WTC11 (cell line): ENCODE data around the gene CDIP1. TPM values are rescaled to one million over a fixed set of nuclear protein-coding genes. Genes with fewer than 3 reads are reported as not detected.

Source experiments
- ATAC-seq: fragments of 200-7000 bp; cut with Tn5 transposase; 2 replicates; pipeline ENCODE4 v1.10.0; 2021; ENCODE audit warnings: mild to moderate bottlenecking, moderate library complexity
- CTCF ChIA-PET: fragments of 300-600 bp; sonication (Branson Sonifier 250); formaldehyde crosslinking; loops from one replicate; lab custom pipeline; 2021; ENCODE audit warnings: antibody characterized with exemption; lab: Charles Lee
- POLR2A ChIA-PET: fragments of 350-600 bp; sonication (Branson Sonifier 250); formaldehyde crosslinking; loops from one replicate; lab custom pipeline; 2021; ENCODE audit warnings: antibody characterized with exemption; lab: Charles Lee
- DNase-seq: peaks from one replicate; pipeline ENCODE4 v3.0.0; 2021; ENCODE audit warnings: low spot score
- H3K27ac Mint-ChIP-seq: 2 replicates; pipeline ENCODE4 v1.8.0; 2021; ENCODE audit warnings: mixed read lengths
- H3K27me3 Mint-ChIP-seq: 2 replicates; pipeline ENCODE4 v1.8.0; 2021; ENCODE audit warnings: low read depth, mild to moderate bottlenecking, moderate library complexity, mixed read lengths
- H3K36me3 Mint-ChIP-seq: 2 replicates; pipeline ENCODE4 v1.8.0; 2021; ENCODE audit warnings: mixed read lengths
- H3K4me1 Mint-ChIP-seq: 2 replicates; pipeline ENCODE4 v1.8.0; 2022; ENCODE audit warnings: mixed read lengths
- H3K4me3 Mint-ChIP-seq: 2 replicates; pipeline ENCODE4 v1.8.0; 2021; ENCODE audit warnings: mild to moderate bottlenecking, moderate library complexity, mixed read lengths
- H3K9me3 Mint-ChIP-seq: 2 replicates; pipeline ENCODE4 v1.8.0; 2021; ENCODE audit warnings: mixed read lengths
- FOXP1 ChIP-seq: sonication (generic); formaldehyde crosslinking; IDR thresholded peaks from 2 replicates; pipeline ENCODE4 v1.8.0; 2022; ENCODE audit warnings: missing genetic modification reagents, mild to moderate bottlenecking, moderate library complexity, borderline replicate concordance
- GTF2I ChIP-seq: fragments of 250-450 bp; sonication (Bioruptor Pico); conservative IDR thresholded peaks from 2 replicates; pipeline ENCODE4 v1.4.0; 2021; ENCODE audit warnings: mild to moderate bottlenecking
- HMGA2 ChIP-seq: fragments of 250-450 bp; sonication (Bioruptor Pico); IDR thresholded peaks from 2 replicates; pipeline ENCODE4 v1.4.0; 2021; ENCODE audit warnings: mild to moderate bottlenecking, moderate library complexity
- MXD4 ChIP-seq: fragments of 250-450 bp; sonication (Bioruptor Pico); IDR thresholded peaks from 2 replicates; pipeline ENCODE4 v1.8.0; 2021; ENCODE audit warnings: mild to moderate bottlenecking, moderate library complexity, borderline replicate concordance
- NFE2L1 ChIP-seq: sonication (generic); formaldehyde crosslinking; IDR thresholded peaks from 2 replicates; pipeline ENCODE4 v1.8.1; 2023; ENCODE audit warnings: missing genetic modification reagents
- OVOL2 ChIP-seq: fragments of 250-450 bp; sonication (Bioruptor Pico); IDR thresholded peaks from 2 replicates; pipeline ENCODE4 v1.9.0; 2021; ENCODE audit warnings: mild to moderate bottlenecking, borderline replicate concordance
- SMAD3 ChIP-seq: sonication (generic); formaldehyde crosslinking; IDR thresholded peaks from 2 replicates; pipeline ENCODE4 v1.8.0; 2022; ENCODE audit warnings: missing genetic modification reagents, mild to moderate bottlenecking, borderline replicate concordance
- SOX15 ChIP-seq: fragments of 250-450 bp; sonication (Bioruptor Pico); IDR thresholded peaks from 2 replicates; pipeline ENCODE4 v1.9.0; 2021; ENCODE audit warnings: mild to moderate bottlenecking
- TCF7 ChIP-seq: sonication (generic); formaldehyde crosslinking; IDR thresholded peaks from 2 replicates; pipeline ENCODE4 v1.8.0; 2022; ENCODE audit warnings: mild to moderate bottlenecking, low read depth, missing genetic modification reagents, moderate library complexity
- TEAD4 ChIP-seq: sonication (generic); formaldehyde crosslinking; IDR thresholded peaks from 2 replicates; pipeline ENCODE4 v1.8.0; 2022; ENCODE audit warnings: mild to moderate bottlenecking, missing genetic modification reagents
- USF2 ChIP-seq: sonication (generic); formaldehyde crosslinking; IDR thresholded peaks from 2 replicates; pipeline ENCODE4 v1.8.1; 2023; ENCODE audit warnings: mild to moderate bottlenecking, missing genetic modification reagents, moderate library complexity
- ZNF121 ChIP-seq: sonication (generic); formaldehyde crosslinking; IDR thresholded peaks from 2 replicates; pipeline ENCODE4 v1.8.0; 2023; ENCODE audit warnings: missing genetic modification reagents
- ZNF281 ChIP-seq: sonication (generic); formaldehyde crosslinking; IDR thresholded peaks from 2 replicates; pipeline ENCODE4 v1.8.0; 2023; ENCODE audit warnings: mild to moderate bottlenecking, missing genetic modification reagents
- ZNF317 ChIP-seq: sonication (generic); formaldehyde crosslinking; IDR thresholded peaks from 2 replicates; pipeline ENCODE4 v1.8.1; 2023; ENCODE audit warnings: low read depth, mild to moderate bottlenecking, moderate library complexity, missing genetic modification reagents, borderline replicate concordance
- ZNF671 ChIP-seq: fragments of 250-450 bp; sonication (Bioruptor Pico); IDR thresholded peaks from 2 replicates; pipeline ENCODE4 v1.8.0; 2021; ENCODE audit warnings: mild to moderate bottlenecking
- total RNA-seq: library from RNA; stranded (reverse); gene quantifications from 3 replicates; pipeline ENCODE4 v1.2.3, GENCODE V29; 2021
- TF ChIP-seq, protein P1 (sequence below): sonication (generic); formaldehyde crosslinking; IDR thresholded peaks from 2 replicates; pipeline ENCODE4 v1.8.0; 2022; ENCODE audit warnings: mild to moderate bottlenecking, missing genetic modification reagents
- TF ChIP-seq, protein P2 (sequence below): sonication (generic); formaldehyde crosslinking; IDR thresholded peaks from 2 replicates; pipeline ENCODE4 v1.8.1; 2023; ENCODE audit warnings: mild to moderate bottlenecking, missing genetic modification reagents, moderate library complexity
- TF ChIP-seq, protein P3 (sequence below): sonication (generic); formaldehyde crosslinking; conservative IDR thresholded peaks from 2 replicates; pipeline ENCODE4 v1.8.1; 2023; ENCODE audit warnings: mild to moderate bottlenecking, low read depth, missing genetic modification reagents, moderate library complexity

The CDIP1 gene
- total RNA-seq, 1 experiment from 2014 or later, result 68.9 TPM

DNA sequence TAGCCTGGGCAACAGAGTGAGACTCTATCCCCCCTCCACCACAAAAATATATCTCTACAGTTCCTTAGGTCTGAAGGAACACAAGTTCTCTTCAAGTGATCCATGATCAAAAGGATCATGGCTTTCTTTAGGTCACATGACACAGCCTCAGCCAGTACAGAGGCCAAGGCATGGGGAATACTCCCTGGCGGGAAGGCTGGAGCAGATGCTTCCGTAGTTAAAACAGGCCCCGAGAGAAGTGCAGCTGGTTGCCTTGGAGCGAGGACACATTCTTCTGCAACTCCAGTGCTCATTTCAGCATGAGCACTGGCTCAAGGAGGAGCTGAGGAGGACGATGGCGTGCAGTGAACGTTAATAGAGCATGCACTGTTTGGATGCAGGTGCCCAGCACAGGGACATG lies 13.5 kb downstream of the CDIP1 start:
- TF ChIP-seq, protein P1, sequence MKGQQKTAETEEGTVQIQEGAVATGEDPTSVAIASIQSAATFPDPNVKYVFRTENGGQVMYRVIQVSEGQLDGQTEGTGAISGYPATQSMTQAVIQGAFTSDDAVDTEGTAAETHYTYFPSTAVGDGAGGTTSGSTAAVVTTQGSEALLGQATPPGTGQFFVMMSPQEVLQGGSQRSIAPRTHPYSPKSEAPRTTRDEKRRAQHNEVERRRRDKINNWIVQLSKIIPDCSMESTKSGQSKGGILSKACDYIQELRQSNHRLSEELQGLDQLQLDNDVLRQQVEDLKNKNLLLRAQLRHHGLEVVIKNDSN (CRISPR knock-in tag), result peak; percentile 47; the same call in 1 of the 2 replicates
- TF ChIP-seq, protein P2, sequence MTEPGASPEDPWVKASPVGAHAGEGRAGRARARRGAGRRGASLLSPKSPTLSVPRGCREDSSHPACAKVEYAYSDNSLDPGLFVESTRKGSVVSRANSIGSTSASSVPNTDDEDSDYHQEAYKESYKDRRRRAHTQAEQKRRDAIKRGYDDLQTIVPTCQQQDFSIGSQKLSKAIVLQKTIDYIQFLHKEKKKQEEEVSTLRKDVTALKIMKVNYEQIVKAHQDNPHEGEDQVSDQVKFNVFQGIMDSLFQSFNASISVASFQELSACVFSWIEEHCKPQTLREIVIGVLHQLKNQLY (CRISPR knock-in tag), result no peak
- no peak for TF ChIP-seq FOXP1 (CRISPR knock-in tag)
- TF ChIP-seq, protein P3, sequence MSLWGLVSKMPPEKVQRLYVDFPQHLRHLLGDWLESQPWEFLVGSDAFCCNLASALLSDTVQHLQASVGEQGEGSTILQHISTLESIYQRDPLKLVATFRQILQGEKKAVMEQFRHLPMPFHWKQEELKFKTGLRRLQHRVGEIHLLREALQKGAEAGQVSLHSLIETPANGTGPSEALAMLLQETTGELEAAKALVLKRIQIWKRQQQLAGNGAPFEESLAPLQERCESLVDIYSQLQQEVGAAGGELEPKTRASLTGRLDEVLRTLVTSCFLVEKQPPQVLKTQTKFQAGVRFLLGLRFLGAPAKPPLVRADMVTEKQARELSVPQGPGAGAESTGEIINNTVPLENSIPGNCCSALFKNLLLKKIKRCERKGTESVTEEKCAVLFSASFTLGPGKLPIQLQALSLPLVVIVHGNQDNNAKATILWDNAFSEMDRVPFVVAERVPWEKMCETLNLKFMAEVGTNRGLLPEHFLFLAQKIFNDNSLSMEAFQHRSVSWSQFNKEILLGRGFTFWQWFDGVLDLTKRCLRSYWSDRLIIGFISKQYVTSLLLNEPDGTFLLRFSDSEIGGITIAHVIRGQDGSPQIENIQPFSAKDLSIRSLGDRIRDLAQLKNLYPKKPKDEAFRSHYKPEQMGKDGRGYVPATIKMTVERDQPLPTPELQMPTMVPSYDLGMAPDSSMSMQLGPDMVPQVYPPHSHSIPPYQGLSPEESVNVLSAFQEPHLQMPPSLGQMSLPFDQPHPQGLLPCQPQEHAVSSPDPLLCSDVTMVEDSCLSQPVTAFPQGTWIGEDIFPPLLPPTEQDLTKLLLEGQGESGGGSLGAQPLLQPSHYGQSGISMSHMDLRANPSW (CRISPR knock-in tag), result no peak
- peak; percentile 56; the same call in 1 of the 2 replicates for TF ChIP-seq USF2 (CRISPR knock-in tag)
- Mint-ChIP-seq H3K36me3 (0 out of 2 replicates have a peak, but pooled peaks cover 2% of the 10 kb centered on the region), H3K27me3 (no peaks in the 10 kb centered on the region), H3K4me1 (peaks cover 58% of the 10 kb centered on the region), H3K27ac (no peak overlapping the region), H3K4me3 (no peak overlapping the region), H3K9me3 (no peaks in the 10 kb centered on the region)
- POLR2A ChIA-PET, result interaction anchor here (0.6 kb wide), 1 partner anchor 93 kb away, joined by 3 read pairs; no protein-coding TSS in a partner anchor
- DNase-seq (no peak), ATAC-seq (no peak)
- CTCF ChIA-PET, result interaction anchor here (0.8 to 1.8 kb wide), 4 partner anchors 11 to 24 kb away, joined by 3 to 4 read pairs (median 3); no protein-coding TSS in a partner anchor

GRCh38 chr16:4524571-4524970 lies 14.0 kb downstream of the CDIP1 start:
- Mint-ChIP-seq H3K27me3 (no peaks in the 10 kb centered on the region), H3K9me3 (no peaks in the 10 kb centered on the region), H3K36me3 (0 out of 2 replicates have a peak, but pooled peaks cover 2% of the 10 kb centered on the region), H3K4me3 (no peak overlapping the region), H3K4me1 (peaks cover 57% of the 10 kb centered on the region), H3K27ac (0 out of 2 replicates have a peak overlapping the region, but pooled peaks have one; percentile 25)
- ATAC-seq (no peak), DNase-seq (no peak)
- TF ChIP-seq TEAD4 (CRISPR knock-in tag) (no peak), TCF7 (CRISPR knock-in tag) (no peak), ZNF121 (no peak), OVOL2 (no peak), SOX15 (CRISPR knock-in tag) (no peak), GTF2I (CRISPR knock-in tag) (no peak), ZNF281 (CRISPR knock-in tag) (no peak), ZNF671 (CRISPR knock-in tag) (no peak), ZNF317 (CRISPR knock-in tag) (no peak), SMAD3 (CRISPR knock-in tag) (no peak), MXD4 (CRISPR knock-in tag) (no peak), HMGA2 (no peak), NFE2L1 (CRISPR knock-in tag) (no peak)
- POLR2A ChIA-PET, result interaction anchor here (0.6 to 1.3 kb wide), 2 partner anchors 14 to 93 kb away, joined by 3 to 5 read pairs; partner anchors contain the start of gene CDIP1
- CTCF ChIA-PET, result interaction anchor here (1.1 to 1.8 kb wide), 3 partner anchors 12 to 271 kb away, joined by 3 to 4 read pairs (median 3); no protein-coding TSS in a partner anchor
